ENCODE measurements around the gene FLAD1. TPM values are rescaled to one million over a fixed set of nuclear protein-coding genes. Genes with fewer than 3 reads are reported as not detected.

Gene FLAD1
- total RNA-seq, 1 donor from 2014 or later = 35.9 TPM

DNA sequence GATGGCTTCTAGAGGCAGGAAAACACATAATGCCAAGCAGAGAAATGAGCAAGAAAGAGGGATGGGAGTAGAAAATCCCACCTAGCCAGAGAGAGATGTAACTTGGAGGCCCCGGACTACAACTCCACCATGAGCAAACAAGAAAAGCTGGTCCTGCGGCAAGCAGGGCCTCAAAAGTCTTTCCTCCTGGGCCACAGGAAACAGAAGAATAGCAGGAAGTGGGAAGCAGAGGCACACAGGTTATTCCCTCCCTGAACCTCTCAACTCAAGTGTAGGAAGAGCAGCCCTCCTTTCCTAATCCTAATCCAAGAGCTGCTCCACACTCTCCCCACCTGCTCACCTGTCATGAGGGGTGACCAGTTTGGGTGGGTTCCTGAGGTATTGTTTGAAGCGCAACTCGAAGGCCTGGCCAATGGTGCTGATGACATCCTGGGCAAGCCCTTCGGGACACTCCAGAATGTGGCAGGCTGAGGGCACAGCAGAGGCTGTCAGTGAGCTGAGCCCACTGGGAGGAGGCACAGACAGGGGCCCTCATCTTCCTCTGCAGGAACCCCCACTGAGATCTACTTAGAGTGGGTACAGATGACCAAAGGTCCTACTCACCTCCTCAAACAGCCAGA is 15.7 kb upstream of the FLAD1 start:
- peaks cover 63% of the 10 kb centered on the region for H3K36me3 Mint-ChIP-seq (ENCODE audit: low read depth, unreplicated experiment)
- TF ChIP-seq CTCF (IDR thresholded peaks at IDR 0.05; ENCODE audit: unreplicated experiment) = no peak
- DNase-seq (ENCODE audit: low spot score) = no peak
- H3K4me1 Mint-ChIP-seq (ENCODE audit: unreplicated experiment) = peaks cover 82% of the 10 kb centered on the region
- H3K9me3 Mint-ChIP-seq (ENCODE audit: unreplicated experiment) = no peaks in the 10 kb centered on the region
- H3K27ac Mint-ChIP-seq (ENCODE audit: unreplicated experiment) = peak overlapping the region; percentile 99
- peaks cover 34% of the 10 kb centered on the region for H3K27me3 Mint-ChIP-seq (ENCODE audit: unreplicated experiment)
- no peak overlapping the region for H3K4me3 Mint-ChIP-seq (ENCODE audit: unreplicated experiment)

- H3K36me3 Mint-ChIP-seq (ENCODE audit: low read depth, unreplicated experiment) = peaks cover 55% of the 10 kb centered on the region
- H3K4me1 Mint-ChIP-seq (ENCODE audit: unreplicated experiment) = peaks cover 76% of the 10 kb centered on the region
- no peaks in the 10 kb centered on the region for H3K9me3 Mint-ChIP-seq (ENCODE audit: unreplicated experiment)
- H3K4me3 Mint-ChIP-seq (ENCODE audit: unreplicated experiment) = no peak overlapping the region
- H3K27me3 Mint-ChIP-seq (ENCODE audit: unreplicated experiment) = peaks cover 41% of the 10 kb centered on the region
- no peak for TF ChIP-seq CTCF (IDR thresholded peaks at IDR 0.05; ENCODE audit: unreplicated experiment)
- DNase-seq (ENCODE audit: low spot score) = no peak
- H3K27ac Mint-ChIP-seq (ENCODE audit: unreplicated experiment) = peak overlapping the region; percentile 99
These were observed 14.4 kb upstream of the FLAD1 start for GRCh38 chr1:154968731-154969130.

- Mint-ChIP-seq H3K27ac (ENCODE audit: unreplicated experiment) (peak overlapping the region; percentile 99), H3K36me3 (ENCODE audit: low read depth, unreplicated experiment) (peaks cover 51% of the 10 kb centered on the region), H3K4me3 (ENCODE audit: unreplicated experiment) (no peak overlapping the region), H3K4me1 (ENCODE audit: unreplicated experiment) (peaks cover 73% of the 10 kb centered on the region), H3K27me3 (ENCODE audit: unreplicated experiment) (peaks cover 36% of the 10 kb centered on the region), H3K9me3 (ENCODE audit: unreplicated experiment) (no peaks in the 10 kb centered on the region)
- TF ChIP-seq CTCF (IDR thresholded peaks at IDR 0.05; ENCODE audit: unreplicated experiment) = no peak
- DNase-seq (ENCODE audit: low spot score) = no peak
These were observed 13.9 kb upstream of the FLAD1 start for GRCh38 chr1:154969246-154969645.

DNA sequence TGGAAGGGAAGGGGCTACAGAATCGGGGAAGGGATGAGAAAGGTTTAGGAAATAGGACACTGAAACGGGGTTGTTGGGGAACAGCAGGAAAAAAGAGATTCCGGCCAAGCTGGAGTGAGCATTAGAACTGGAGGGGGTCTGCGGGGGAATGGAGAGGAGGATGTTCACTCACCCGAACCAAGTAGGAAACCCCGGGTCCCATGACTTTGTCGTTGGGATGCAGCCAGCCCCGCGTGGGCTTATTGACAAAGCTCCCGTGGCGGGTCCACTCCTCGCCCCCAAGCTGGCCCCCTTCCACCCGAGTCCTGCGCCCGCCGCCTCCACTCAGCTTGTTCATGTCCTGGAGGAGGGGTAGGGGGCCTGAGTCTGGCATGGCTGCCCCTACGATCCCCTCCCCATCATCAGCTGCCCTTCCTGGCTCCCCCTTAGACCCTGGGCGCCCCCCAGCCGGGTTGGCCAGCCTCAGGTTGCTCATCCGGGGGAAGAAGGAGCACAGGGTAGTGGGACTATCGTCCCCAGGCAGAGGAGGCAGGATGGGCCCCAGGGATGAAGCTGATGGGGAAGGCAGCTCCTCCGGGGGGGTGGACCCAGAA is 13.2 kb upstream of the FLAD1 start:
- Mint-ChIP-seq H3K9me3 (ENCODE audit: unreplicated experiment) (no peaks in the 10 kb centered on the region), H3K27ac (ENCODE audit: unreplicated experiment) (peak overlapping the region; percentile 99), H3K4me3 (ENCODE audit: unreplicated experiment) (no peak overlapping the region), H3K4me1 (ENCODE audit: unreplicated experiment) (peaks cover 68% of the 10 kb centered on the region), H3K36me3 (ENCODE audit: low read depth, unreplicated experiment) (peaks cover 46% of the 10 kb centered on the region), H3K27me3 (ENCODE audit: unreplicated experiment) (peaks cover 36% of the 10 kb centered on the region)
- TF ChIP-seq CTCF (IDR thresholded peaks at IDR 0.05; ENCODE audit: unreplicated experiment) = no peak
- DNase-seq (ENCODE audit: low spot score) = no peak

DNA sequence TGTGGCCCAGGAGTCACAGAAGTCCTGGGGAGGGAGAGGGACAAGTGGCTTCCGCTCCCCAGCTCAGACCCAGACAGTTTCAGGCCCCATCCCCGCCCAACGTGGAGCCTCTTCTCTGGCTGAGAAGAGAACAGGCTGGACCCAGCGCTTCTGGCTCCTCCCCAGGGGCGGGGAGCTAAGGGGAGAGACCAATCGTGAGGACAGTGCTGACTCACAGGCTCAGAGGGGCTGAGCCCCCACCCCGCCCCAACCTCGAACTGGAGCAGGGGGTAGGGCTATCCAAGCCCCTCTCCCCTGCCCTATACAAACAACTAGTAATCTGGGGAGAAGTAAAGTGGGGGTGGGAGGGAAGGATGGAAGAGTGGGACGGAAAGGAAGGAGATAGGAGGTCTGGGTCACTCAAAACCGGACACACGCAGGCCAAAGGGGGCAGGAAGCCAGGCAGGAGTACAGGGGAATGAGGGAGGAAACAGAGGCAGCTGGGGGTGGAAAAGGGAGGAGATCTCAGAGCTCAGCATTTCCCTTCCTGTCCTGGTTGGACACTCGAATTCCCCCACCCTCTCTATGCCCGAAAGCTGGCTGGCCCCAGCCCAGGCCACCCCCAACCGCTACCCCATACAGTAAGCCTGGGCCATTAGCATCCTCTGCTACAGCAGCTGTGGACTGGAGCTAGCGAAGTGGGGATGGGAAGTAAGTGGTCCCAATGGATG is 12.4 kb upstream of the FLAD1 start, which contains the start of gene SHC1:
Gene SHC1, minus strand, starts transcription at position 117 of the 710 bp plus-strand sequence. CDS start 221 bp downstream, outside the sequence.
- no peak within 1 kb of the TSS for H3K4me3 Mint-ChIP-seq (ENCODE audit: unreplicated experiment)
- peak within 1 kb of the TSS; percentile 99 for H3K27ac Mint-ChIP-seq (ENCODE audit: unreplicated experiment)

More for the DNA sequence above, 12.4 kb upstream of the FLAD1 start, which contains the start of gene SHC1:
- H3K4me1 Mint-ChIP-seq (ENCODE audit: unreplicated experiment) = peaks cover 61% of the 10 kb centered on the region
- H3K27me3 Mint-ChIP-seq (ENCODE audit: unreplicated experiment) = peaks cover 35% of the 10 kb centered on the region
- peaks cover 38% of the 10 kb centered on the region for H3K36me3 Mint-ChIP-seq (ENCODE audit: low read depth, unreplicated experiment)
- TF ChIP-seq CTCF (IDR thresholded peaks at IDR 0.05; ENCODE audit: unreplicated experiment) = no peak
- H3K9me3 Mint-ChIP-seq (ENCODE audit: unreplicated experiment) = no peaks in the 10 kb centered on the region
- DNase-seq (ENCODE audit: low spot score) = peak; percentile 87

All from endothelial cell (in vitro differentiated cells).